Activated CD4-positive, alpha-beta T cell treated with anti-CD3 and anti-CD28 coated beads, Interleukin-2, Interleukin-4, amounts not matched to agents 100 ng/mL and 50 ng/mL, durations not matched to agents 16 hours and 8 hours (primary cell): Measurements from ENCODE around the gene IFIT1.
"Not testable (repeated sequence)": the region's sequence is repeated elsewhere in the genome, so short reads cannot be mapped to it uniquely, and the experiment has no call there.

Experiments used
- DNase-seq: peaks from one replicate; pipeline ENCODE4 v3.0.0-alpha.2; 2020; ENCODE audit warnings: low spot score

The IFIT1 gene

DNA sequence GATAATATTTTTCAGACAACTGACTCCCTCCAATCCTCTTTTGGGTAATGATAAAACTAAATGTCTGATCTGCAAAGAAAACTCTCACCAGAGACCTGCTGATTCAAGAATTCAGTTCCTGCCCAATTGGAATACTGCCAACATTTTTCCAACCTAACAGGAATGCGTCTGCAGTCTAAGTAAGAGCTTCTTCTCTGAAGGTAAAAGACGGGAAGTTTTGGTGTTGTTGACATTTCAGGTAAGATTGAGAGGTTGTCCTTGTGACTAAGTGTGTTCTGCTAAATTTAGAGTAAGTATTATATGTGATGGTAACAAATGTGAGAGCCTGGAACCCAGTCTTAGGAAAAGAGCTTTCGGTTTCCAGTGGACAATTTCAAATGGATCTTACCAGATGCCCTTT, 39.6 kb downstream of the IFIT1 start:
- no peak for DNase-seq

DNA sequence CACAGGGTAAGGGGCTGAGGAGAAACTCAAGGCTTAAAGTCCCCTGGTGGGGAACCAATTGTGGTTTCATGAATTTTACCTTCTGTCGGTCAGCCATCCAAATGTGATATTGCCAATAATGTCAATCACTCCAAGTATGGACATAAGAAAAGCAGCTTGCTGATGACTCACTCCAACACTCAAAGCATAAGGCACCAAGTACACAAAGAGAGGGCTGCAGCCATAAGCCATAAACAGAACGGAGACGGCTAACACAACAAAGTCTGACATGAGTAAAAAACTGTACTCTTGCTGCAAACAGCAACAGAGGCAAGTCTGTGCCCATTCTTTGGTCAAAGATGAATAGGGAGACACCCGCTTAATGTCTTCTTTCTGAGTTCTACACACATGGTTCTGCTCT, 46.1 kb downstream of the IFIT1 start:
- no peak for DNase-seq

DNA sequence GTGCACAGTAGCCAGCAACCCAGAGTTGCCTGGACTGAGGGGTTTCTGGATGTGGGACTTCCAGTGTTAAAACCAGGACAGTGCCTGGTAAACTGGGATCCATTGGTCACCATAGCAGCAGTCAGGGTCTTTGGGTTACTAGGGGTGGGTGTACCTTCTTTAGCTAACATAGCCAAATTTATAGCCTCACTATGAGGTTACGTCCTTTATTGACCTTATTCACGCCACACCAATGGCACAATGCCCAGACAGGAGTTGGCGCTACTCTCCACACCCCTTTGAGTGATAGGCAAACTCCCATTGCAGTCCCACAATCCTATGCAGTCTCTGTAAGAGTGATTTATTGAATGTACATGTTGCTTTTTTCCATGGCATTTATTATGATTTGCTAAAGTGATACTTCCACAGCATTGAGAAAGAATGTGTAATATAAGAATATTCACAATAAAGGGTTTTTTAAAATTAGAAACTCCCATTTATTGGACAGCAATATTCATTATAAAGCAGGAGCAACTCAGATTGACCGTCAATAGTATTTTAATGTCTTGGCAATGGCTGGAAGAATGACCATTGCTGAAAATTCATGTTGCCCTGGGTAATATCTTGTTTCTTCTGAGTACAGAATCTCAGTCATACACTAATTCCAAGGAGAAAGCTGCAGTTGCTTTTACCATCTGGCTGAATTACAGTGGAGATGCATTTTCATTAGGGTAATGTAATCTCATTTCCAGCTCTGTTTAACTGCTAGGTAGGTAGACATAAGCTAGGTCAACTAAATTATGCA, 48.0 kb downstream of the IFIT1 start:
- DNase-seq, result no peak

DNA sequence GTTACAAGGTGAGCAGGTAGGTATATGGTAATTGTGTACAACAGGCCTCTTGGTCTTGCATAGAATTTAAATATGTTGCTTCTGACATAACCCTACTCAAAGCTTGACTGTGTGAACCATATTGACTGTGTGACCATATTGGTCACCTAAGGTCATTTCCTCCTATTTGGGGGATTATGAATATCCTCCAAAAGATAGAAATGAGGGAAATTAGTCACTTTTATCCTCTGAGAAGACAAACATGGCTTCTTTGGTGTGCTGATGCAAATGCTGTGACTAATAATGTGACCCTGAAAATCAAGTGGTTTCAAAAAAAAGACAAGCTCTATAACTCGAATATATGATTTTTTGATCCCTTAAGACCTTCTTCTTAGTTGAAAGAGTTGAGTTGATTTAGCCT, 49.9 kb downstream of the IFIT1 start:
- DNase-seq, result no peak

DNA sequence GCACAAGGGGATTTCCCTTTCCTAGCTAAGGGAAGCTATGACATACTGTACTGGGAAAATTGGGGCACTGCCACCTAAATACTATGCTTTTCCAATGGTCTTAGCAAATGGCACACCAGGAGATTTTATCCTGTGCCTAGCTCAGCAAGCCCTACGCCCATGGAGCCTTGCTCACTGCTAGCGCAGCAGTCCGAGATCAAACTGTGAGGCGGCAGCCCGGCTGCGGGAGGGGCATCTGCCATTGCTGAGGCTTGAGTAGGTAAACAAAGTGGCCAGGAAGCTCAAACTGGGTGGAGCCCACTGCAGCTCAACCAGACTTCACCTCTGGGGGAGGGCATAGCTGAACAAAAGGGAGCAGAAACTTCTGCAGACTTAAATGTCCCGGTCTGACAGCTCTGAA, 52.4 kb downstream of the IFIT1 start:
- DNase-seq, result not testable (repeated sequence)

DNA sequence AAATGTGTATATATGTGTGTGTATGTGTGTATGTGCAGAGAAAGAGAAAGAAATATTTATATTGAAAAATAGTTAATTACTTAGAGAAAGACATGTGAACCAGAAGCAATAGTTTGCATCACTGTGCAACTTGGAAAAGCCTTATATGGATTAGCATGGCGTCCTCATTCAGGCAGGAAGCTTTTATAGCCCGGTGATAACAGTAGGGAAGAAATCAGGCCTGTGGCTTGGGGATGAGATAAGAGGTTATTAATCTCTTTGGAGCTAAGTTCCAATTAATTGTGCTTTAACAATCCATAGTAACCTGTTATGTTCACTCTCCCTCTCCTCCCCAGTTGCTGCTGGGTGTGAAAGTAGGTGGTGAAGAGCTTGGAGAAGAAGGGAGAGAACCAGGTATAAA, 58.5 kb downstream of the IFIT1 start:
- no peak for DNase-seq

DNA sequence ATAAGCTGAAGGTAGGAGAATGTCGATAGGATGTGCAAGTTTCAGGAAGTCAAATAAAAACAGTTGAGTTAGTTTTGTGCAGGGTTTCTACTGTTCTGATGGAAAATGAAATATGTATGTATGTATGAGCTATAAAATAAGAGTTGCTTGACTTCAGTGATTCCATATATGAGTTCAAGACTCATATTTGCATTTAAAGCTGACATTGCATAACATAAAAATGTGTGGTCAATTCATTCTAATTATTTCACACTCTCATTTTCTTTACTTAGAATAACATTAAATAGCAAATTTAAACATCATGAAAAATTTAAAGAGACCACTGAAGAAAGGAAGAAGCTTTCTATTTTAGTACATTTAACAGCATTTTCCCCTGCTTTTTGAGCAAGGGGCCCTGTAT, 59.8 kb downstream of the IFIT1 start:
- no peak for DNase-seq

DNA sequence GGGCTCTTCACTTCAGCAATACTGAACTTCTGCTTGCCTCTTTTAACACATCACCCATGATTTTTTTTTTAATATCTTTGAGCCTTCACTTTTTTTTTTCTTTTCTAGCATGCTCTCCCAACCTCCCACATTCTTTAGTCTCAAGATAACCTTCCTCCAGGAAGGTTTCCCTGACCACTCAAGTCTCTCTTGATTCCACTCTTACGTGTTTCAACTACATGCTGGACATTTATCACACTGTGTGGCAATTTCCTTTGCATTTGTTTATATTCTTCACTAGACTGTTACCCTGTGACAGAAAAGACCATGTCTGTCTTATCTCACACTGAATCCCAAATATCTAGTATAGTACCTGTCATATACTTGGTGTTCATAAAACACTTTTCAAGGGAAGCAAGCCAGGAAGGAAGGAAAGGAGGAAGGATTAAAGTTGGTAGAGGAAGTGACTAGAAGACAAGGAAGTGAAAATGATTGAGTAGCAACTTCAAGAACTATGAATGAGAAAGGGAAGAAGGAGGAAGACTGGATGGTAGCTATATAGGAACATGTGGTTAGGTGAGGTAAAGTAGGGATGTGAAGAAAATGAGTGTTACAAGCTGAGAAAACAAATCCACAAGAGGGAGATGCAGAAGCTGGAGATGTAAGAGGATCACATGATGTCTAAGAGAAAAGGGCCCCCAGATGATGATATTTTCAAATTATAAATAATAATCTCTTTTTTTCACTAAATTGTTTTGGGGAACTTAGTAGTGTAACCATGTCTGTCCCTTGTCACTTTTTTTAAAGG, 62.3 kb downstream of the IFIT1 start:
- DNase-seq, result no peak
